ENCODE results near the gene ZFR2.

Gene ZFR2

DNA sequence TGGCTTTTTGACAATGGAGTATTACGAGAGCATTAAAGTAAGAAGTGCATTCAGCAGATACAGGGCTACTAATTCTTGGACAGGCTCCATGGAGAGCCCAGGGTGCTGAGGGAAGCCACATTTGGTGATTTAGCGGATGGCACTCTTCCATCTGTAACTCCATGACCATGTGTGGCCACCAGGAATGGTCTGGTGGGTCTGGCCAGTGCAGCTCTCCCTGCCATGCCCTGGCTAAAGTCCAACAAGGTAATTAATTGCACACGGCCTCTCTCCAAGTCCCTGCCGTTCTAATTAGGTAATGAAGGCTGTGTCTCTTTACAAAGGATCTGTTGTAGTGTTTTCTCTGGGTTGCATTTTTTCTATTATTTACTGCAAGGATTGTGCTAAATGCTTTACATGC is 4.3 kb upstream of the ZFR2 start:
- DNase-seq, result no peak

DNA sequence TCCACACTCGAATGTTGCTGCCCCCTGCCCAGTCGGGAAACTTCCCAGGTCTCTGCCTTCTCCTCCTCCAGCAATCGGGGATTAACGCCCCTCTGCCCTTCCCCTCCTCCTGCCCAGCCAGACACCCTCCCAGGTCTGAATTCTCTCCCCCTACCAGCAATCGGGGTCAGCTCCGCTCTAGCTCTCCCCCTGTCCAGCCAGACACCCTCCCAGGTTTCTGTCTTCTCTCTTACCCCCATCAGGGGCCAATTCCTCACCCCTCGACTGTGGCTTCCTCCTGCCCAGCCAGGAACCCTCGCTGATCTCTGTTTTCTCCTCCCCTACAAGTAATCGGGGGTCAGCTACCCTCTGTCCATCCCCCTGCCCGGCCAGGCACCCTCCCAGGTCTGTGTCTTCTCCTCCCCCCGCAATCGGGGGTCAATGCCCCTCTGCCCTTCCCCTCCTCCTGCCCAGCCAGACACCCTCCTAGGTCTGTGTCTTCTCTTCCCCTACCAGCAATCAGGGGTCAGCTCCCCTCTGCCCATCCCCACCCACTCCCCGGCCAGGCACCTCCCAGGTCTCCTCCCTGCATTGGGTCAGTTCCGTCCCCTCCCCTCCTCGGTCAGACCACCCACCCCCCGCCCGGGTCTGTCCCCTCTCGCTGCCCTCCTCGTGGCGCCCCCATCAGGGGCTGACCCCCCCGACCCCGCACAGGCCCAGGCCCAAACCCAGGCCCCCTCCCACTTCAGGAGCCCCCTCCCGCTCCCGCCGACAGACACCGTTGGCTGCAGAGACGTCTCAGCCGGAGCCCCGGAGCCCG is 668 bp downstream of the ZFR2 start:
- no peak for DNase-seq

DNA sequence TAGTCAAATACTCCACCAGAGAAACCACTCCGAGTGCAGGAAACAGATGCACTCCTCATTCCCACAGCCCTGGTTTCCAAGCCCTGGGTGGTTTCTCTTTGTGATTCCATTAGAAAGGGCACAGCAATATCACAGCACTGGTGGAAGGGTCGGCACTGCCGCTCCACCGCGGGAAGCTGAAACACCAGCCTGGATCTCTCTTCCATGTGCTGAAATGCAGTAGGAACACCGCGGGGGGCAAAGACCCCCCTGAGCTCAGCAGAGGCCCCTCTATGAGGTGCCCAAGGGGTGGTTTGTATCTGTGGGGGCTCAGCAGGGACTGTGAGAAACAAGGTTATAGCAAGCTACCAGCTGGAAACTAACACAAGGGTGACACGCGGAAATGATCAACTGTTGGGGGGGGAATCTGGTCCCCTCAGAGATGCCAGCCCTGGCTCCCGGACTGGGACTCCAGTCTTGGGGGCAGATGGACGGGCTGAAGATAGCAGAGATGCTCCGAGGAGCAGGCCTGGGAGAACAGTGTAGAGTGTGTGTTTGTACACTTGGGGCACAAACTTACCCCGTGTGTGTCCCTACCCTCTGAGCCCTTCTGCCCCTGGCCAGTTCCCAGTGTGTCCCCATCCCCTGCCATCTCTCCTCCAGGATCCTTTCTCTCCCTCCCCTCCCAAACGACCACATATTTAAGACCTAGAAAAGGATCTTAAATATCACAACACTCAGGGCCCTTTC is 1.8 kb downstream of the ZFR2 start:
- DNase-seq, result no peak

DNA sequence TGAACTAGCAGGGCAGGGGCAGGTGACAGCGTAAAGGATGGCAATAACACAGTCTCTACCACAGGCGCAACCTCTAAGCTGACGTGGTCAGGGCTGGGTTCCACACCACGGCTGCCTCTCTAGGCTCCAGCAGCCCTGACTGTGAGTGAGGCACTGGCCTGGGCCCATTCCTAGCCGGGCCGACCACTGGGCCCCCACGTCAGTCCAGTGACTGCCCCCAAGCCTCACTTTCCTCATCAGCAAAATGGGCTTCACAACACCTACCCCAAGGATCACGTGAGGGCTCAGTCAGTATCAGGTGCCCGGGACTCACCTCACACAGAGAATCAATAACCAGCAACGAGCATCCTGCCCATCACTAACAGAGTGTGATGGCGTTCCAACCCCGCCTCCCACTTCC is 5.2 kb downstream of the ZFR2 start:
- no peak for DNase-seq

DNA sequence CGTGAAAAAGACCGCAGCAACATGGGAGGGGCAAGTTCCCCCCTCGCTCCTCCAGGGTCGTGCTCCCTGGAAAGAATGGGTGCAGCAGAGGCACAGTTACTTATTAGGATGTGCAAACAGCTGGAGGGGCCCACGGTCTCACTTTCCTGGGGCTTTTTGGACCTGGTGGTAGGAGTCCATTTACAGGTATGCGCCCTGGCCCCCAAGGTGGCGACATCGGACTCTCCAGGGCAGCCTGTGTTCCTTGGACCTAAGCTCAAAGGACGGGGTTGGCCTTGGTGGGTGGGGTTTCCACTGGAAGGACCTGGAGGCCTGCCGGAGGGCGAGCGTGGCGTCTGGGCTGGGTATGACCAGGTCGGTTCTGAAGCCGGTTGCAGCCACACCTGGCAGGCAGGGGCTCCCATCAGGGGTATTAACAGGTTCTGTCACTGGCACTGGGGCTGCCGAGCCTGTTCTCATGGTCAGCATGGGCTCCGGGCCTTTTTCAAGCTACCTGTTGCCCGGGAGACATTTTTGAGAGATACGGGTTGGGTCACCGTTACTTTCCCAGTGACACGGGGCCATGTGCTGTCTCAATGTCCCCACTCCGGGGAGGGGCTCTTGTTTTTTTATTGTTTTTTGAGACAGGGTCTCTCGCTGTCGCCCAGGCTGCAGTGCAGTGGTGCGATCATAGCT is 5.9 kb downstream of the ZFR2 start:
- no peak for DNase-seq

DNA sequence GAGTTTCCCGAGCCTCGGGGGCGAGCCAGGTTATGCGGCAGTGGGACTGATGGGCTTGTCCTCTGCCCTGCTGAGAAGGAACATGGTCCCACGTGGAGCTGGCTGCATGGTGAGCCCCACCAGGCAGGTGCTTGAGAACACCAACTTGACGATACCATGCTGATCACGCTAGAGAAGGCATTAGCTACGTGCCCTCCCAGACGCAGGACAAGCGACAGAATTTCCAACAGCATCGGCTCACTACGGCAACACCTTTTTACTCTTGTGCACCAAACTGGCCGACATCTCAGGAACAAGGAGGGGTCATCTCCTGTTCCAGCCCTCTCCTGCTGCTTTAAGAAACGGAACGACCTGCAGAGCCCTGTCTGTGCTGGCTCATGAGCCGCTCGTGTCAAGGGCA is 8.3 kb downstream of the ZFR2 start:
- no peak for DNase-seq

DNA sequence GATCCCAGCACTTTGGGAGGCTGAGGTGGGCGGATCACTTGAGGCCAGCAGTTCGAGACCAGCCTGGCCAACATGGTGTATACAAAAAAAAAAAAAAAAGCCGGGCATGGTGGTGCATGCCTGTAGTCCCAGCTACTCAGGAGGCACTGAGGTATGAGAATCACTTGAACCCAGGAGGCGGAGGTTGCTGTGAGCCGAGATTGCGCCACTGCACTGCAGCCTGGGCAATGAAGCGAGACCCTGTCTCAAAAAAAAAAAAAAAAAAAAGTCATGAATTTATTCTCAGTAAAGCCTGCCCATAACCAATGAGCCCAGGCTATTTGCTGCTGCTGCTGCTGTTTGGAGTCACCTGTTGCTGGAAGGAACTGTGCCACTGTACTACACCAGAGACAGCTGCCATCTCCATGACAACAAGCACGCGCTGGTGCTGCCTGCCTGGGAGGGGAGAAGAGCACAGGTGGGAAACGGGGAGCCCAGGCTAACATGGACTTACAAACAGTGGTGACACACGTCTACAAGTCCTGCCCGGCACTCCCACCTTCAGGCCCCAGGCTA is 11.3 kb downstream of the ZFR2 start:
- DNase-seq, result no peak

DNA sequence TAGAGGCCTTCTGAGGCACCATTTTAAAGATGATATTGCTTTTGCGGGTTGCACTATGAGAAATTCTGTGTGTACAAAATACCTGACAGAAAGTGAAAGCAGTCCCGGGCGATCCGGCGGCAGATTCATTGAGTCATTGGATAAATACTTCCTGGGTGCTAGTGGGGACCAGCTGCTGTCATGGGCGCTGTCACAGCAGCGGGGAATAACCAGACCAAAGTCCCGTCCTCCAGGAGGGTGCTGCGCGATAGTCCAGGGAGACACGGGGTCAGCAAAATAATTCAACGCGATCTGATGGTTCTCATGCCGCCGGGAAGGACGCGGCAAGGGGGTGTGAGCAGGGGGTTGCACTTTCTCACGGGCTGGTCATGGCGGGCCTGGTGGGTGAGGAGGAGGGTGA is 13.5 kb downstream of the ZFR2 start:
- DNase-seq, result no peak

DNA sequence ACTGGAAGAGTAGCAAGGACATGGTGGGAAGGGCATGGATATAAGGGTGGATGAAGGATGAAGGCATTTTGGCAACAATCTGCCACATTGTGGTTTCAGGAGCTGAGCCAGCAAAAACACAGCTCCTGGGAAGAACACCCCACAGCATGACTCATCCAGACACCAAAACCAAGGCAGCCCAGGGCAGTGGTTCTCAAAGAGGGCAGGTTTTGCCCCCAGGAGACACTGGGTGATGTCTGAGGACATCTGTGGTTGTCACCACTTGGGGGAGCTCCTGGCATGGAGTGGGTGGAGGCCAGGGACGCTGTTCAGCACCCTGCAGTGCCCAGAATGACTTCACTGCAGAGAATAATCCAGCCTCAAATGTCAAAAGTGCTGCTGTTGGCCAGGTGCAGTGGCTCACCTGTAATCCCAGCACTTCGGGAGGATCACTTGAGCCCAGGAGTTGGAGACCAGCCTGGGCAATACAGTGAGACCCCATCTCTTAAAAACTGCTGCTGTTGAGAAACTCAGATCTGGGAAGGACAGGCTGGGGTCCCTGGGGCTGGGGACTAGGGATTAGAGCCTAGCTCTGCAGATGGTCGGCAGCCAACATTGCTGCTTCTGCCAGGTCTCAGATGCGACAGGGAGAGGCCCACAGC is 16.1 kb downstream of the ZFR2 start:
- DNase-seq, result no peak

DNA sequence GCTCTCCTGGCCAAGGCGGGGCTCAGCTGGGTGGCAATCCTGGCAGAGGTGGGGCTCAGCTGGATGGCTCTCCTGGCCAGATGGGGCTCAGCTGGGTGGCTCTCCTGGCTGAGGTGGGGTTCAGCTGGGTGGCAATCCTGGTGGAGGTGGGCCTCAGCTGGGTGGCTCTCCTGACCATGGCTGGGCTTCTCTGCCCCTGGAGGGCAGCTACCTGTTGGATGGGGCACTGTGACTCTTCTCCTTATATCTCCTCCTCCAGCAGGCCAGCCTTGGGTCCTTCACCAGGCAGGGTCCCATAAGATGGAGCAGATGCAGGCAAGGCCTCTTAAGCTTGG is 16.7 kb downstream of the ZFR2 start:
- no peak for DNase-seq

DNA sequence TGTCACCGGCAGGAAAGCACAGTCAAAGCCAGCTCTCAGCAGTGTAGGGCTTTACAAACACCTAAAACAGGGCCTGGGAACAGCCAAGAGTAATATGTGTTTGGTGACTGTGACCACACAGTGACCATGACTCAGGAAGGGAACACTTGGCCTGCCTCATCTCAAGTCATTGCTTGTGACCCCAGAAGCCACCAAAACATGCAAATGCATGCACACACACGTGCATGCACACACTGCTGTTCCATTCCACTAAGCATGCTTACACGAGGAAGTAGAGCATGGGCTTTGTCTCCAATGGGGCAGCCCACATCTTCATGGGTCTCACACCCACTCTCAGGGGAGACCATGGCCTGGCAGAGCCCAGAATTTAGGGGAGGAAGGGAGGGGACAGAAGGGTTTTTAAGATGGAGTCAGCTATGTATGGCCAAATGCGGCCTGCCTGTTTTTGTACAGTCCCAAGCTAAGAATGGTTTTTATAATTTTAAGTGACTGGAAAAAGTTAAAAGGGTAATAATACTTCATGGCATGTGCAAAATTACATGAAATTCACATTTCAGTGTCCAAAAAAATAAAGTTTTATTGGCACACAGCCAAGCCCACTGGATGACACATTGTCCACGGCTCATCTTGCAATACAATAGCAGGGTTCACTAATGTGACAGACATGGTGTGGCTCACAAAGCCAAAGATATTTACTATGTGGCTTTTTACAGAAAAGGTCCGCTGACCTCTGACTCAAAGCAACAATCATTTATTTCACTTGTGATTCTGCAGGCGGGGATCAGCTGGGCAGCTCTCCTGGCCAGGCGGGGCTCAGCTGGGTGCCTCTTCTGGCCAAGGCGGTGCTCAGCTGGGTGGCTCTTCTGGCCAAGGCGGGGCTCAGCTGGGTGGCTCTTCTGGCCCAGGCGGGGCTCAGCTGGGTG is 17.3 kb downstream of the ZFR2 start:
- no peak for DNase-seq

DNA sequence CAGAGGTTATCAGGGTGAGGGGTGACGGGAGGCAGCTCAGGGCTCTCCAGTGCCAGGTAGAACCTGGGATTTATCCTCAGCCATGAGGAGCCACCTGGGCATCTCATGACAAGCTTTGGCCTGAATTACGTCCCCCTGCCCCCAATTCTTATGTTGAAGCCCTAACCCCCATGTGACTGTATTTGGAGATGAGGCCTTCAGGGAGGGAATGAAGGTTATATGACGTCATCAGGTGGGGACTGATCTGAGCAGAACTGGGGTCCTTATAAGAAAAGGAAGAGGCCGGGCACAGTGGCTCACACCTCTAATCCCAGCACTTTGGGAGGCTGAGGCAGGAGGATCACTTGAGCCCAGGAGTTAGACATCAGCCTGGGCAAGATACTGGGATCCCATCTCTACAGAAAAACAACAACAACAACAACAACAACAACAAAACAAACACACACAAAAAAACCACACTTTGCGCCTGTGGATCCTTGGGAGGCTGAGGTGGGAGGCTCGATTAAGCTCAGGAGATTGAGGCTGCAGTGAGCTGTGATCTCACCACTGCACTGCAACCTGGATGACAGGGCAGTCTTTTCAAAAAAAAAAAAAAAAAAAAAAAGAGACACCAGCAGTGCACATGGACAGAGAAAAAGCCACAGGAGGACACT is 18.4 kb downstream of the ZFR2 start:
- no peak for DNase-seq

DNA sequence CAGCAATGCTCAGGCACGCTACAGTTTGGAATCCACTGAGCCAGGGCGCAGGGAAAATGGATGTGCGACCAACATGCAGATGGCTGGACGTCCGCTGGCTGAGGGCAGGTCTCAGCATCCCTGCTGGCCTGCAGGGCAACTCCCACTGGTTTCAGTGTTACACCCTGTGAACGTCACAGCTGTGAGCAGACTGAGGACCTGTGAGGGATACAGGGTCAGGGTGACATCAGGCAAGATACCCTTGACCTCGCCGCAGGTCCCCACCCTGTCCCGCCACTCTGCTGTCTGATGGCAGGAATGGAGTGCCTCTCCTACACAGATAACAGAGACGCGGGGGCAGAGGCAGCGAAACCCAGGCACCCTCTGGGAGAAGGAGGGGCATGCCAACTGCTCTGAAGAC is 19.1 kb downstream of the ZFR2 start:
- DNase-seq, result no peak

DNA sequence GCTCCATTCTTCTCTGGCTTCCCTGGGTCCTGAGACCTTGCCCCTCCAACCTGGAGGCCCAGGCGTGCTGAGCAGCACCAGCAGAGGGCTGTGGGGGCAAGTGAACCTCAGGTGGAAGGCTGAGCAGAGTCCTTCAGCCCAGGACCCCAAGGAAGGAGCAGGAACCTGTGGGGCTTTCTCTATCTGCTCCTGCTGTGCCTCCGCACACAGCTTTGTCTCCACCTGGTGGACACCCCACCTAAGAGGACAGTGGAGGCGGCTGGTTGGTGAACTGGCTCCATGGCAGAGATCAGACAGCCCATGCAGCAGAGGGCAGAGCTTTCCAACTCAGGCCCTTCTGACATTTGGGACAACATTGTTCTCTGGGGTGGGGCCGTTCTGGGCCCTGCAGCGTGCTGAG is 19.7 kb downstream of the ZFR2 start:
- DNase-seq, result no peak

DNA sequence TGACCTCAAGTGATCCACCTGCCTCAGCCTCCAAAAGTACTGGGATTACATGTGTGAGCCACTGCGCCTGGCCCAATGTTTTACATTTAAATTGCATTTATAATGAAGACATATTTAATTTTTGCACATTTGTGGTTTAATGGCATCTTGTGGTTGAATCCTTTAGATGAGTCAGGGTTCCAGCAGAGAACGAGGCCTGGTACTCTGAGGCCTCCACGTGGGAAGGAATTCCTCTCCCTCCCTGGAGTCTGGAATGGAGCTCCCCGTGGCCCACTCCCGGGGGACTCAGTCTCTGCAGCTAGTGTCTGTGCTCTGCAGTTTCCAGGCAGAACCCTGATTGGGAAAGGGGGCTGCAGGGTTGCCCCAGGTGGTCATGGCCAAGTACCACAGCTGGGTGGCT is 24.2 kb downstream of the ZFR2 start:
- DNase-seq, result no peak

DNA sequence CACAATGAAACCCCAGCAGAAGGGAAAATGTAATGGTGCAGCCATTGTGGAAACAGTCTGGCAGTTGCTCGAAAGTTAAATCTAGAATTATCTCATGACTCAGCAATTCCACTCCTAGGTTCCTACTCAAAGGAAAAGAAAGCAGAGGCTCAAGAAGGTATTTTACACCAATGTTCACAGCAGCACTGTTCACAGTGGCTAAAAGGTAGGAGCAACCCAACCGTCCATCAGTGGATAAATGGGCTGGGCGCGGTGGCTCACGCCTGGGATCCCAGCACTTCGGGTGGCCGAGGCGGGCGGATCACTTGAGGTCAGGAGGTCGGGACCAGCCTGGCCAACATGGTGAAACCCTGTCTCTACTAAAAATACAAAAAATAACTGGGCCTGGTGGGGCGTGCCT is 25.9 kb downstream of the ZFR2 start:
- no peak for DNase-seq

DNA sequence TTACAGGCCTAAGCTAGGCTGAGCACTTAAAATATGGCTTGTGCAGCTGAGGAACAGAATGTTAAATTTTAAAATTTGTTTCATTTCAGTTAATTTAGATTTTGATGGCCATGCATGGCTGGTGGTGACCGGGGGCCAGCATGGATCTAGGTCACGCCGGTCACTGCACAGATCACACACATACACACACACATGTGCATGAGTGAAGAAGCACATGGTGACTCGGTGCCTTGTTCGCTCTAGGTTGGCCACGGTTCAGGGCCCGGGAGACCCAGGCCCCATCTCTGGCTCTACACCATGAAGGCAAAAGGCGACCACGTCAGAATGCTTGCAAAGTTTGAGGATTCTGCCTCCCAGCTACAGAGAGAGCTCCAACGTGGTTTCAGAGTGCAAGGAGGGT is 28.0 kb downstream of the ZFR2 start:
- DNase-seq, result no peak

DNA sequence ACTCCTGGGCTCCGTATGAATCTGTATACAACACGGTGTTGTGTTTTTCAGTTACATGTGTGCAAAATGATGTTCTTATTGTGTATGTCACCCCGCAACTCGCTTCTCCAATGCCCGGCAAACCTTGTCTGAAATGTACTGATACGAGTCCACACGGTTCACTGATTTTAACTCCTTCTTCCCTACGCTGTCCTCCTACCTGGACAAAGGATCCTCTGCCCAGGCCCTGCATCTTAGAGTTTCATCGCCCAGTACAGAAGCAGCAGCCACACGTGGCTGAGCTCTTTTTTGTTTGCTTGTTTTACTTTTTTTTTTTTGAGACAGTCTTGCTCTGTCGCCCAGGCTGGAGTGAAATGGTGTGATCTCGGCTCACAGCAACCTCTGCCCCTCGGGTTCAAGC is 28.9 kb downstream of the ZFR2 start:
- no peak for DNase-seq

DNA sequence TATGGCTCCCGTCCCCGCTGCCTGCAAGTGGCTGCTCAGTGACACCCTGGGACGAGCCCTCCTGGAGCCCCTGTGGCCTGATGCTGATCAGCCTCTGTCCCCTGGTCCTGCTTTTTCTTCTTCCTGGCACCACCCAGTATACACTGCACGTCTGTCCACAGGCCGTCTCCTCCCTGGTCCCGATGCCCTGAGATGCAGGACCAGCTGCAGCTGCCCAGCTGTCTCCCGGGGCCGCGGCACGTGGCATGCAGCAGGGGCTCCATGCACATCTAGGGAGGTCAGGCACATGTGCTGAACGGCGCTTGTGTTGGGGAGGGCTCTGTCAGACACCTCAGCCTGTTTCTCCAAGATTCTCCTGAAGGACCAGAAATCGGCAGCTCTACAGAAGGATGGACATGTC is 30.2 kb downstream of the ZFR2 start:
- DNase-seq, result no peak

DNA sequence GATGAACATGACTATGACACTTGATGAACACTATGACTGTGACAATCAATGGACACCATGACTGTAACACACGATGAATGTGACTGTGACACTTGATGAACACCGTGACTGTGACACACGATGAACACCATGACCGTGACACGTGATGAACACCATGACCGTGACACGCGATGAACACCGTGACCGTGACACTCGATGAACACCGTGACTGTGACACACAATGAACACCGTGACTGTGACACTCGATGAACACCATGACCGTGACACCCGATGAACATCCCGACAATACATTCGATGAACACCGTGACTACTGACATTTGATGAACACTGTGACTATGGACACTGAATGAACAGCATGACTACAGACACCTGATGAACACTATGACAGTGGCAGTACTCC is 30.9 kb downstream of the ZFR2 start:
- no peak for DNase-seq

DNA sequence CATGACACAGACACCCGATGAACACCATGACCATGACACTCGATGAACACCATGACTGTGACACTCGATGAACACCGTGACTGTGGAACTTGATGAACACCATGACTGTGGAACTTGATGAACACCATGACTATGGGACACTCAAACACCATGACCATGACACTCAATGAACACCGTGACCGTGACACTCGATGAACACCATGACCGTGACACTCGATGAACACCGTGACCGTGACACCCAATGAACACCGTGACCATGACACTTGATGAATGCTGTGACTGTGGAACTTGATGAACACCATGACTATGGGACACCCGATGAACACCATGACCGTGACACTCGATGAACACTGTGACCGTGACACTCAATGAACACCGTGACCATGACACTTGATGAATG is 31.5 kb downstream of the ZFR2 start:
- DNase-seq, result no peak

DNA sequence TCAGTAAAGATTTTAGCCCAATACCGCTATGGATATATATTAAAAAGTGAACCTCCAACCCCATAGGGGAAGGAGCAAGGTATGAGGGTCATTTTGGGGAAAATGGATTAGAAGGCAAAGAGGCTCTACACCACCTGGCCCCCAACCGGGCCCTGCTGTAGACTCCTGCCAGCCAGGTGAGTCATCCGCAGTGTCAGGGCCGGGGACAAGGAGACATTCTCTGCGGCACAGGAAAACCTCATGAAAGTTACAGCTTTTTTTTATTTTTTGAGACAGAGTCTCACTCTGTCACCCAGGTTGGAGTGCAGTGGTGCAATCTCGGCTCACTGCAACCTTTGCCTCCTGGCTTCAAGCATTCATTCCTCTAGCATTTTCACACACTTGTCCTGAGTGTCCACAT is 32.0 kb downstream of the ZFR2 start:
- DNase-seq, result no peak

All from NCI-H187 (cell line).